ENCODE measurements around the gene SLC34A3. TPM values are rescaled to one million over a fixed set of nuclear protein-coding genes. Genes with fewer than 3 reads are reported as not detected.

SLC34A3 gene
- total and polyA plus RNA-seq, 2 of the 8 experiments (the other 6 are each of a cell fraction or from before 2014, with no cell fraction given) = 0.08 TPM; not detected in 1

- no peak for TF ChIP-seq MAFK (IDR thresholded peaks at IDR 0.05; ENCODE audit: low read depth, low read length)
- peak; percentile 90 for TF ChIP-seq TBP (IDR thresholded peaks at IDR 0.05; ENCODE audit: low read depth, low read length)
- 0 out of 2 replicates have a peak, but pooled peaks have one; percentile 68 for TF ChIP-seq CHD2 (IDR thresholded peaks at IDR 0.05; ENCODE audit: low read length)
- peak; percentile 34 to 45; a peak in 3 of 4 replicates for TF ChIP-seq RAD21 (IDR thresholded peaks at IDR 0.05 in 1 of 2, conservative IDR thresholded peaks at IDR 0.05 in 1 of 2; ENCODE audit: low read depth in 2 of 2, low read length in 2 of 2)
- TF ChIP-seq SUZ12 (IDR thresholded peaks at IDR 0.05; ENCODE audit: low read length) = no peak; the same call in 1 of the 2 replicates
- peak; percentile 73 for TF ChIP-seq SP1 (IDR thresholded peaks at IDR 0.05; ENCODE audit: low read depth, low read length)
- TF ChIP-seq KDM4A (IDR thresholded peaks at IDR 0.05; ENCODE audit: low read depth, low read length, severe bottlenecking) = peak; percentile 100
- no peak for TF ChIP-seq BACH1 (IDR thresholded peaks at IDR 0.05; ENCODE audit: low read length)
- peak in 1 of 2 experiments; percentile 99; a peak in 2 of 4 replicates for TF ChIP-seq SIN3A (conservative IDR thresholded peaks at IDR 0.05 in 1 of 2, IDR thresholded peaks at IDR 0.05 in 1 of 2; ENCODE audit: low read depth in 1 of 2, low read length in 2 of 2)
- TF ChIP-seq CBX8 (IDR thresholded peaks at IDR 0.05; ENCODE audit: borderline replicate concordance, low read depth, low read length) = no peak
- TF ChIP-seq TEAD4 (IDR thresholded peaks at IDR 0.05; ENCODE audit: low read depth, low read length) = peak; percentile 19; the same call in 1 of the 2 replicates
- TF ChIP-seq YY1 (IDR thresholded peaks at IDR 0.05; ENCODE audit: low read depth, low read length) = peak; percentile 91
- peak; percentile 94 for TF ChIP-seq POLR2AphosphoS5 (IDR thresholded peaks at IDR 0.05; ENCODE audit: low read depth, low read length)
- TF ChIP-seq FOSL1 (IDR thresholded peaks at IDR 0.05; ENCODE audit: insufficient read depth, low read depth, low read length) = no peak
- peak; percentile 99 for TF ChIP-seq KDM5A (IDR thresholded peaks at IDR 0.05; ENCODE audit: low read length)
- TF ChIP-seq HDAC6 (IDR thresholded peaks at IDR 0.05; ENCODE audit: low read depth, low read length) = no peak
- TF ChIP-seq PHF8 (conservative IDR thresholded peaks at IDR 0.05; ENCODE audit: low read depth, low read length) = peak; percentile 88
- no peak for TF ChIP-seq POU5F1 (IDR thresholded peaks at IDR 0.05; ENCODE audit: low read depth, low read length)
- no peak for TF ChIP-seq USF2 (IDR thresholded peaks at IDR 0.05; ENCODE audit: low read length)
- TF ChIP-seq SP4 (IDR thresholded peaks at IDR 0.05; ENCODE audit: low read length) = peak; percentile 81; the same call in 1 of the 2 replicates
- TF ChIP-seq RFX5 (IDR thresholded peaks at IDR 0.05; ENCODE audit: borderline replicate concordance, low read depth, low read length) = no peak
- no peak for TF ChIP-seq GABPA (IDR thresholded peaks at IDR 0.05; ENCODE audit: borderline replicate concordance, insufficient read depth, low read length)
- no peak for TF ChIP-seq CEBPB (IDR thresholded peaks at IDR 0.05; ENCODE audit: low read depth, low read length)
- peak; percentile 76 for TF ChIP-seq NRF1 (IDR thresholded peaks at IDR 0.05; ENCODE audit: low read depth, low read length)
Observed at GRCh38 chr9:137188490-137189296, 42.0 kb upstream of the SLC34A3 start, which contains the start of the genes ANAPC2 and SSNA1 (continued).

Measured in H1 (cell line).